Trophoblast cell (in vitro differentiated cells and primary cell): ENCODE results near the gene TMEM144.
A peak's percentile ranks its signal among the peaks of the same experiment; 100 is the strongest.

ENCODE experiments used
- DNase-seq, 2 donors: peaks; one replicate each; pipeline ENCODE4 v3.0.0-alpha.2; 2016
- H2AFZ ChIP-seq: 2 replicates; pipeline ENCODE4 v1.6.1; 2013; ENCODE audit warnings: low read length, moderate library complexity, mild to moderate bottlenecking; ENCODE audit not compliant: insufficient read depth, poor library complexity
- H2AK5ac ChIP-seq: 2 replicates; pipeline ENCODE4 v1.6.1; 2013; ENCODE audit warnings: mild to moderate bottlenecking, low read length
- H2BK120ac ChIP-seq: 2 replicates; pipeline ENCODE4 v1.6.1; 2013; ENCODE audit warnings: low read length, mild to moderate bottlenecking, moderate library complexity; ENCODE audit not compliant: insufficient read depth, poor library complexity
- H2BK12ac ChIP-seq: 2 replicates; pipeline ENCODE4 v1.6.1; 2013; ENCODE audit warnings: mild to moderate bottlenecking, low read length, moderate library complexity
- H2BK5ac ChIP-seq: 2 replicates; pipeline ENCODE4 v1.6.1; 2013; ENCODE audit warnings: low read length, low read depth, moderate library complexity, mild to moderate bottlenecking; ENCODE audit not compliant: poor library complexity
- H3K14ac ChIP-seq: 2 replicates; pipeline ENCODE4 v1.6.1; 2013; ENCODE audit warnings: mild to moderate bottlenecking, low read length
- H3K18ac ChIP-seq: 2 replicates; pipeline ENCODE4 v1.6.1; 2013; ENCODE audit warnings: mild to moderate bottlenecking, low read length
- H3K23ac ChIP-seq: 2 replicates; pipeline ENCODE4 v1.6.1; 2013; ENCODE audit warnings: low read length
- H3K27ac ChIP-seq: 2 replicates; pipeline ENCODE4 v1.5.1; 2013; ENCODE audit warnings: low read depth, mild to moderate bottlenecking, inconsistent platforms, low read length, moderate library complexity
- H3K27me3 ChIP-seq: 2 replicates; pipeline ENCODE4 v1.6.1; 2013; ENCODE audit warnings: inconsistent platforms, mild to moderate bottlenecking, low read length, moderate library complexity; ENCODE audit not compliant: insufficient read depth
- H3K36me3 ChIP-seq, 2 experiments: 1 replicate in 1 of 2; 2 replicates in 1 of 2; pipeline ENCODE4 v1.6.1; 2013; ENCODE audit warnings: low read length in 2 of 2, mild to moderate bottlenecking in 2 of 2, moderate library complexity in 1 of 2; ENCODE audit not compliant: insufficient read depth in 2 of 2, control insufficient read depth in 1 of 2
- H3K4ac ChIP-seq: 2 replicates; pipeline ENCODE4 v1.6.1; 2013; ENCODE audit warnings: low read depth, mild to moderate bottlenecking, low read length, moderate library complexity
- H3K4me1 ChIP-seq, 2 experiments: 1 replicate in 1 of 2; 2 replicates in 1 of 2; pipeline ENCODE4 v1.6.1; 2013; ENCODE audit warnings: low read length in 2 of 2, mild to moderate bottlenecking in 2 of 2, moderate library complexity in 1 of 2; ENCODE audit not compliant: insufficient read depth in 2 of 2, control insufficient read depth in 1 of 2
- H3K4me2 ChIP-seq: 2 replicates; pipeline ENCODE4 v1.6.1; 2013; ENCODE audit warnings: inconsistent platforms, mild to moderate bottlenecking, low read length, moderate library complexity
- H3K4me3 ChIP-seq: 2 replicates; pipeline ENCODE4 v1.5.1; 2013; ENCODE audit warnings: mild to moderate bottlenecking, low read depth, low read length, inconsistent platforms
- H3K79me1 ChIP-seq: one replicate; pipeline ENCODE4 v1.6.1; 2013; ENCODE audit warnings: low read length
- H3K79me2 ChIP-seq: 2 replicates; pipeline ENCODE4 v1.6.1; 2013; ENCODE audit warnings: low read length, mild to moderate bottlenecking; ENCODE audit not compliant: control insufficient read depth, insufficient read depth, poor library complexity
- H3K9ac ChIP-seq: 2 replicates; pipeline ENCODE4 v1.6.1; 2013; ENCODE audit warnings: mild to moderate bottlenecking, low read length
- H3K9me3 ChIP-seq: 2 replicates; pipeline ENCODE4 v1.6.1; 2013; ENCODE audit warnings: low read depth, mild to moderate bottlenecking, control low read depth, inconsistent platforms, low read length; ENCODE audit not compliant: insufficient read depth
- H4K12ac ChIP-seq: 2 replicates; pipeline ENCODE4 v1.6.1; 2013; ENCODE audit warnings: low read depth, mild to moderate bottlenecking, low read length, moderate library complexity
- H4K8ac ChIP-seq: 2 replicates; pipeline ENCODE4 v1.6.1; 2013; ENCODE audit warnings: low read depth, mild to moderate bottlenecking, low read length, moderate library complexity
- H4K91ac ChIP-seq: one replicate; pipeline ENCODE4 v1.6.1; 2013; ENCODE audit warnings: low read depth, mild to moderate bottlenecking, low read length, moderate library complexity
- WGBS: extraction: QIAGEN DNeasy Blood & Tissue Kit; methylation state at CpG from one replicate; pipeline ENCODE4 v1.1.7; 2013; ENCODE audit warnings: missing lambda C conversion rate; ENCODE audit not compliant: insufficient read length, insufficient coverage; ENCODE audit errors: extremely low coverage; 5-methylcytosine and 5-hydroxymethylcytosine counted together

The TMEM144 gene

GRCh38 chr4:158163941-158164767, 46.1 kb upstream of the TMEM144 start:
- H3K4me2 ChIP-seq: peak overlapping the region; percentile 26
- no peak overlapping the region for H3K18ac ChIP-seq
- no CpG with 5 or more reads among the region's 10 CpGs for WGBS
- no peak overlapping the region for H4K8ac ChIP-seq
- no peak overlapping the region for H4K12ac ChIP-seq
- peak overlapping the region; percentile 42 for H3K27ac ChIP-seq
- no peak overlapping the region for H3K9ac ChIP-seq
- no peak overlapping the region for H3K4ac ChIP-seq
- no peak overlapping the region for H2AK5ac ChIP-seq
- H3K79me1 ChIP-seq: peaks cover 12% of the 10 kb centered on the region
- H4K91ac ChIP-seq: peak overlapping the region; percentile 58
- DNase-seq: no peak
- H3K4me1 ChIP-seq: peaks cover 5 to 8% of the 10 kb centered on the region in 2 experiments
- no peaks in the 10 kb centered on the region for H3K27me3 ChIP-seq
- H2AFZ ChIP-seq: no peak overlapping the region
- H3K4me3 ChIP-seq: no peak overlapping the region
- H3K36me3 ChIP-seq: no peaks in the 10 kb centered on the region
- peak overlapping the region; percentile 70 for H2BK5ac ChIP-seq
- H3K23ac ChIP-seq: no peak overlapping the region
- H2BK120ac ChIP-seq: peak overlapping the region; percentile 61
- no peaks in the 10 kb centered on the region for H3K79me2 ChIP-seq
- H3K9me3 ChIP-seq: no peaks in the 10 kb centered on the region
- no peak overlapping the region for H3K14ac ChIP-seq
- H2BK12ac ChIP-seq: peak overlapping the region; percentile 72

GRCh38 chr4:158164768-158165213, 45.5 kb upstream of the TMEM144 start:
- Histone ChIP-seq H3K36me3 (no peaks in the 10 kb centered on the region), H4K8ac (no peak overlapping the region), H3K23ac (no peak overlapping the region), H3K18ac (no peak overlapping the region), H3K9ac (no peak overlapping the region), H4K91ac (peak overlapping the region; percentile 58), H3K79me1 (peaks cover 14% of the 10 kb centered on the region), H3K4me1 (peaks cover 5 to 11% of the 10 kb centered on the region in 2 experiments), H2BK12ac (no peak overlapping the region), H3K9me3 (no peaks in the 10 kb centered on the region), H3K4ac (no peak overlapping the region), H3K27ac (peak overlapping the region; percentile 42), H4K12ac (no peak overlapping the region), H3K79me2 (no peaks in the 10 kb centered on the region), H2AFZ (no peak overlapping the region), H2AK5ac (no peak overlapping the region), H3K4me3 (no peak overlapping the region), H2BK5ac (peak overlapping the region; percentile 35), H2BK120ac (no peak overlapping the region), H3K14ac (no peak overlapping the region), H3K4me2 (peak overlapping the region; percentile 26), H3K27me3 (no peaks in the 10 kb centered on the region)
- DNase-seq: no peak
- WGBS: no CpG with 5 or more reads among the region's 3 CpGs

DNA sequence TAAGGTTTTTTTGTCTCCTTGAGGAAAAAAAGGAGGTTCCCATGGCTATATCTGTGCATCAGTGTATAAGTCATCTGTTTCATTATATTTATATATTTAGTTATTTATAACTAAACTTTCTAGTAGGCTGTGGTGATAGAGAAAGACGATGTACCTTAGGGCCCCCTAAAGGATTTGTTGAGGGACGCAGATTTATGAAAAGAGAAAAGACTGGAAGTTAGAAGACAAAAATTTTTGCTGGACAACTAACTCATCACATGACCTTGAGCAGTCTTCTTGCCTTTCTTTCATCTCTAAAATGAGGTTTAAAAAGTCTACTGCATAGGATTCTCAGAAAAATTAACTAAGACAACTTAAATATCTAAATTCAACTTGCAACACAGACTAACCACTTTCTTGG, 43.6 kb upstream of the TMEM144 start:
- no CpG with 5 or more reads among the region's 2 CpGs for WGBS
- Histone ChIP-seq H2AFZ (no peak overlapping the region), H2BK12ac (no peak overlapping the region), H4K91ac (no peak overlapping the region), H2BK120ac (no peak overlapping the region), H3K23ac (no peak overlapping the region), H3K14ac (no peak overlapping the region), H3K27ac (no peak overlapping the region), H3K79me1 (peaks cover 27% of the 10 kb centered on the region), H3K27me3 (no peaks in the 10 kb centered on the region), H3K4me2 (no peak overlapping the region), H3K9ac (no peak overlapping the region), H2BK5ac (no peak overlapping the region), H3K4me1 (peaks cover 13 to 24% of the 10 kb centered on the region in 2 experiments), H3K4ac (no peak overlapping the region), H2AK5ac (no peak overlapping the region), H3K18ac (no peak overlapping the region), H3K79me2 (peaks cover 5% of the 10 kb centered on the region), H3K4me3 (no peak overlapping the region), H3K9me3 (no peaks in the 10 kb centered on the region), H4K12ac (no peak overlapping the region), H4K8ac (no peak overlapping the region), H3K36me3 (peaks cover 3 to 5% of the 10 kb centered on the region in 2 experiments)
- DNase-seq: no peak

DNA sequence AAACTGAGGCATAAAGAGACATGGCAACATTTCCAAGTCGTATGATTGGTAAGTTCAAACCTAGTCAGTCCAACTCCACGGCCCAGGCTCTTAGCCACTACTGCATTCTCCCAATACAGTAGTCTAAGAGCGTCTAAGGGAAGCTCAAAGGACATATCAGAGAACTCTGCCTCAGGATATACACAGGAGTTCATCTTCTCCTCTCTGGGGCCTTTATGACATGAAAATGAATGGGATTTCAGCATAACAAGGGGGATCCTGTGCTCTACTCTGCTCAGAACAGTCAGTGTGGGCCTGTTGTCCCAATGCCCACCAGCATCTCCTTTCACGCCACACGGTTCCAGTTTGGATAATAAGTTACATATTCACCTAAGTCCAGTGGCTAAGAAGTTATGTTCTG, 41.7 kb upstream of the TMEM144 start:
- Histone ChIP-seq H2BK12ac (no peak overlapping the region), H3K9ac (no peak overlapping the region), H4K12ac (no peak overlapping the region), H3K14ac (peak overlapping the region; percentile 11), H3K4me3 (no peak overlapping the region), H3K9me3 (no peaks in the 10 kb centered on the region), H3K79me2 (peaks cover 5% of the 10 kb centered on the region), H4K91ac (no peak overlapping the region), H2AK5ac (no peak overlapping the region), H3K27ac (no peak overlapping the region), H2BK5ac (no peak overlapping the region), H3K4ac (no peak overlapping the region), H3K36me3 (peaks cover 3 to 5% of the 10 kb centered on the region in 2 experiments), H3K18ac (no peak overlapping the region), H3K4me1 (peaks cover 9 to 19% of the 10 kb centered on the region in 2 experiments), H2BK120ac (no peak overlapping the region), H4K8ac (no peak overlapping the region), H3K23ac (no peak overlapping the region), H3K4me2 (peak overlapping the region; percentile 39), H3K27me3 (no peaks in the 10 kb centered on the region), H2AFZ (no peak overlapping the region), H3K79me1 (peaks cover 21% of the 10 kb centered on the region)
- DNase-seq: no peak
- no CpG with 5 or more reads among the region's 5 CpGs for WGBS
